Hepatocyte (in vitro differentiated cells): ENCODE measurements around the gene PRR19.

Experiments
- EZH2 ChIP-seq: fragments of 200-600 bp; sonication (generic); IDR thresholded peaks from 2 replicates; pipeline ENCODE4 v1.6.1; 2016; ENCODE audit warnings: antibody characterized with exemption, mild to moderate bottlenecking, borderline replicate concordance
- EZH2phosphoT487 ChIP-seq: fragments of 200-600 bp; sonication (generic); IDR thresholded peaks from one replicate; pipeline ENCODE4 v1.6.1; 2018; ENCODE audit warnings: antibody characterized with exemption, mild to moderate bottlenecking, low read depth, moderate library complexity; ENCODE audit not compliant: unreplicated experiment, severe bottlenecking
- TF ChIP-seq, protein P1 (sequence below): fragments of 200-600 bp; sonication (generic); IDR thresholded peaks from 2 replicates; pipeline ENCODE4 v1.5.1; 2016; ENCODE audit warnings: antibody characterized with exemption, mild to moderate bottlenecking; ENCODE audit not compliant: poor library complexity

DNA sequence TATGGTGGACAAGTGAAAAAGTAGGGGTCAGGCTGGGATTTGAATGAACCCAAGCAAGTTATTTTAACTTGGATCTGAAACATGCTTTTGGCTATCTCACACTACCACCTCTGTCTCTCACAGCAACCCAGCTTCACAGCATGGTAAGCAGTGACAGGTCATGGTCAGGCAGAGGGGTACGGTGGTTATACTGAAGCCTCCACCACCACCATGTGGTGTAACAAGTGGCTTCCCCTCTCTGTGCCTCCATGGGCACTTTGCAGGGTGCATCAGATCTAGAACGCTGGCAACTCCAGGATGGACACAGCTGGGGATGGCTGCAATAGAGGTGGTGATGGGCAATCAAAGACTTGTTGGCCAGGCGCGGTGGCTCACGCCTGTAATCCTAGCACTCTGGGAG is 10.4 kb downstream of the PRR19 start:
- TF ChIP-seq EZH2 (no peak), EZH2phosphoT487 (no peak)
- TF ChIP-seq, protein P1, sequence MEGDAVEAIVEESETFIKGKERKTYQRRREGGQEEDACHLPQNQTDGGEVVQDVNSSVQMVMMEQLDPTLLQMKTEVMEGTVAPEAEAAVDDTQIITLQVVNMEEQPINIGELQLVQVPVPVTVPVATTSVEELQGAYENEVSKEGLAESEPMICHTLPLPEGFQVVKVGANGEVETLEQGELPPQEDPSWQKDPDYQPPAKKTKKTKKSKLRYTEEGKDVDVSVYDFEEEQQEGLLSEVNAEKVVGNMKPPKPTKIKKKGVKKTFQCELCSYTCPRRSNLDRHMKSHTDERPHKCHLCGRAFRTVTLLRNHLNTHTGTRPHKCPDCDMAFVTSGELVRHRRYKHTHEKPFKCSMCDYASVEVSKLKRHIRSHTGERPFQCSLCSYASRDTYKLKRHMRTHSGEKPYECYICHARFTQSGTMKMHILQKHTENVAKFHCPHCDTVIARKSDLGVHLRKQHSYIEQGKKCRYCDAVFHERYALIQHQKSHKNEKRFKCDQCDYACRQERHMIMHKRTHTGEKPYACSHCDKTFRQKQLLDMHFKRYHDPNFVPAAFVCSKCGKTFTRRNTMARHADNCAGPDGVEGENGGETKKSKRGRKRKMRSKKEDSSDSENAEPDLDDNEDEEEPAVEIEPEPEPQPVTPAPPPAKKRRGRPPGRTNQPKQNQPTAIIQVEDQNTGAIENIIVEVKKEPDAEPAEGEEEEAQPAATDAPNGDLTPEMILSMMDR = no peak
